Stimulated activated CD8-positive, alpha-beta memory T cell treated with anti-CD3 and anti-CD28 coated beads, Interleukin-12 subunit alpha, Interleukin-12 subunit beta, amount 100 ng/mL, for 4 hours (primary cell): Measurements from ENCODE around the gene FNTB.
"Not testable (repeated sequence)": the region's sequence is repeated elsewhere in the genome, so short reads cannot be mapped to it uniquely, and the experiment has no call there.

Experiments
- DNase-seq: peaks from one replicate; pipeline ENCODE4 v3.0.0-alpha.2; 2020; ENCODE audit warnings: low read depth

The FNTB gene

GRCh38 chr14:65087835-65088234 is 101.1 kb downstream of the FNTB start:
- not testable (repeated sequence) for DNase-seq

- no peak for DNase-seq
Observed at GRCh38 chr14:65092349-65092748, 105.7 kb downstream of the FNTB start.

GRCh38 chr14:65095633-65096205 is 109.0 kb downstream of the FNTB start:
- DNase-seq, result no peak

DNA sequence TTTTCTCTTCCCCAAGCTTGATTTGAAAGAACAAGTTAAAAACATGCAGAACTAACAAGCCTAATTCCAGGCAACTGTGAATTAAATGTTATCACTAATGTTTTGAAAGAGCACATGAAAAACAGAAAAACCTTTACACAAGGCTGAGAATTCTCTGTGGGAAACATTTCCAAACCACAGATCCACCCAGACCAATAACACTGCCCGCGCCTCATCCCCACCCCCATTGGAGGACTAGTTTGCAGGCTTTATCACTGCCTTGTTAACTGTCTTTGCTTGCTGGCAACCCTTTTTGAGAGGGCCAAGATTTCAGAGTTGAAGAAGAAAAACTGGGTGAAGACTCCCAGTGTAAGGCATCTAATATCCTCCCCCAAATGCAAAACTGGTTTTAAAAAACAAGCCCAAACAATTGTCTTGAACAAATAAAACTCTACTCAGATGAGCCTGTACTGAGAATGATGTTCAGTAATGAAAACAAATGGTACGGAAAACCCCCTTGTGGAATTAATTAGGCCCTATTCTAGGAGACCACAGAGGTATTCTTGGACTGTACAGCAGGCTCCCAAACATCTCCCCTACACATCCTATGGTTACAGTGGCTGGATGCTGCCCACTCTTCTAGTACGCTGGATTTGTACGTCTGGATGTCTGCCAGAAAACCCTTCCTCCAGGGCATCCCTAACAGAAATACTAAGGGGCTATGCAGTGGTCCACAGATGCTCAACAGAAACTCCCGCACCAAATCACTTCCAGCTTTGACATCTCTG is 109.8 kb downstream of the FNTB start:
- DNase-seq, result no peak

DNA sequence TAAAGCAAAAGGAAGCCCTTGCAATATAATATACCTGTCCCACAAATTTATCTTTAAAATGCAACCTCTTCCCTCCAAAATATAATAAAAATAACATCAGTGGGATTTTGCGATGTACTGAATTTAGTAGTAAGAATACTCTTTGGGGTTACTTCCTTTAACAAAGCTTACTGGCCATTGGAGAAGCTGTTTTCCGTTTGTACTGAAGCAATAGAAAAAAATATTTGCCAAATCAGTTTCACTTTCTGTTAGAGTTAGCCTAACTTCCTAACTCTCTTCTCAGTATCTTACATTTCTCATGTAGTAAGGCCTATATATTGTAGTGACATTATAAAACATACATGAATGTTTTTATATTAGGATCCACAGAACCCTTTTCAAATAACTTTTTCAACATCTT is 111.9 kb downstream of the FNTB start:
- DNase-seq, result no peak

DNA sequence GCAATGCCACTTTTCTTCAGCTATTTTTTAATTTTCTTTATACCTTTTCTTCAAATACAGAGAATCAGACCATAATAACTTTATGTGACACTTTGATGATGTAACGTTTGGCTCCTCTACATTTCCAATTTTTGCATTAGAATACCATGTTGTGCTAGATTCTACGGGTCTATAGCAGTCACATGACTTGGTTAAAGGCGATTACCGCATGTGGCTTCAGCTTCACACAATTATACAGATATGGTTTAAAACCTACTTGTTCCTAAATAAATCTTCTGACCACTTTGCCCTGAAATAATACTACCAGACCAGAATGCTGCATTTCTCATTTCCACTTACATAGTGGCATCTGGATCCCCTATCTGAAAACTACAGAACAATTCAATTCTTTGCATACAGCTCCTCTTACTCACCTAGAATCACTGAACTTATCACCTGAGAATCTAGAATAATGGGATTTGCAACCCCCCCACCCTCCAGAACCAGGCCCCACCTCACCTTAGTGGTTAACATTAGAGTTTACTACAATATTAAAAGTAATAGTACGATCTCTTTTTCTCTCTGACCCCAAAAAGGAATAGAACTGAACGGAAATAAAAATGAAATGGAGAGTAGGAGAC is 114.3 kb downstream of the FNTB start:
- DNase-seq, result no peak

- peak; percentile 14 for DNase-seq
Observed at GRCh38 chr14:65101631-65102440, 115.1 kb downstream of the FNTB start.

- DNase-seq, result peak; percentile 97
Observed at GRCh38 chr14:65102441-65103149, 115.9 kb downstream of the FNTB start, which contains the start of gene MAX. MAX (minus strand) TSS chr14:65102517; CDS start chr14:65102339, 178 bp downstream.

DNA sequence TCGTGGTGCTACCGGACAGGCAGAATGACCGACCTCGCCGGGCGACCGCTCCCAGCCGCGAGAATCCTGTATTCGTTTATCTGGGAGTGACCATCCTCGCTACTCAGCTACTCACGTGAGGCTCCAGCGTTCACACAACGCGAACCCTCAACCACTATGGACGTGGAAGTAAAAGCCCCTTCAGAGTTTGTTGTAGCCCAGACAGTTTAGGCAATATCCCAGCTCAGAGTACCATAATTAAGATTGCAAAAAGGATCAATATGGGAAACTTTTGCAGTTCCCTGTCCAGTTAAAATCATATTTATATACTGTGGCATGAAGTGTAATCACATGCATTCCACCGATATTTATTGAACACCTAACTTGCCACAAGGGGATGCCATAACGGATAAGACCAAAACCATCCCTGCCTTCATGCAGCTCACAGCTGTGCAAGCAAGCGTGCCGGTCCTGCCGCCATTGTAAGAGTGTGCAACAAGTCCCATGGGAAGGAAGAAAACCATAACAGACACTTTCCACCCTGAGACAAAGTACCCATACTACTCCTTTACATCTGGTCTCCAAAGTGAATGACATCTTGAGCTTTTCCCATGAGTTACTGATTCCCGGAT is 116.6 kb downstream of the FNTB start:
- no peak for DNase-seq

- no peak for DNase-seq
Observed at GRCh38 chr14:65104791-65105190, 118.1 kb downstream of the FNTB start.

DNA sequence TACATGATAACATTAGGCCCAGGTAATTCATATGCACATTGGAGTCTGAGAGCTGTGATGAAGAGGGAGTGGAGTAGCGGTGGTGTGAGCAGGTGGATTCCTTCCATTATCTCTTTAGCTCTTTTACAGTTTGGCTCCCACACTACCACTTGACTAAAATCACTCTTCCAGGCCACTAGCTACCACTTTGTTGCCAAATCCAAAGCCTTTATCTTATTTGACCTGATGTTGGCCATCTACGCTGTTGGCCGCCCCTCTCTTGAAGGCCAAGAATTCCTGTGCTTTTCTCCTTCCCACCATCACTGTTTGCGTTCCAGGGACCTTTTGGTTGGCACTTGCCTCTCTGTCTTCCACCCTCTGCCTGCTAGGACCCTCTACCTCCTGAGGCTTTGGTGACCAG is 119.6 kb downstream of the FNTB start:
- no peak for DNase-seq

DNA sequence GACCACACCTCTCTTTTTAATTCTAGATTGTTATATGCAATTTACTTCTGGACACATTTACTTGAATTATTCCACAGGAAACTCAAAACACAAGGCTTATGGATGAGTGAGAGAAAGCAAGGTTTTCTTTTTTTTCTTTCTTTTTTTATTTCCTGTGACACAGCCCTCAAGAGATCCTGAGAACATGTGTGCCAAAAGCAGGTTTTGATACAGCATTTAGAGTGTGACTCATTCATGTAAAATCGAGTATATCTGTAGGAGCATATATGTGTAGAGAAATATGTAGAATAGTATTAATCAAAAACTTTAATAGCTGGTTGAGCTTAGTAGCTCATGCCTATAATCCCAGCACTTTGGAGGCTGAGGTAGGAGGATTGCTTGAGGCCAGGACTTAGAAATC is 120.0 kb downstream of the FNTB start:
- DNase-seq, result no peak

- no peak for DNase-seq
Observed at GRCh38 chr14:65107200-65107599, 120.5 kb downstream of the FNTB start.

DNA sequence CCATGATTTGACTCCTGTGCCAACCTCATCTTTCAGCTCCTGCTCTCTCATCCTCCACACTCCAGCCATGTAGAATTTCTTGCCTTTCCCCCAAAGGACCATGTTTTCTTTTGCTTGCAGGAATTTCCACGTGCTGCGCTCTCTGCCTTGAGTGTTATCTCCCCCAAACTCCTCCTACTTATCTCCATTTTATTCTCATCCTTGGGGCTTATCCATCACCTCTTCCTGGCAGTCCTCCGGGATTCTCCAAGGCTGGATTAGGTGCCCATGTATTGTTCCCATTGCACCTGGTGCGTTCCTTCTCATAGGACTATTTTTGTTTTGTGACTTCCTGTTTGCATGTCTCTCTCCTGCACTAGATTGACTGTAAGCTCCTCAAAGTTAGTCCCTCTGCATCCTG is 122.7 kb downstream of the FNTB start:
- DNase-seq, result no peak

DNA sequence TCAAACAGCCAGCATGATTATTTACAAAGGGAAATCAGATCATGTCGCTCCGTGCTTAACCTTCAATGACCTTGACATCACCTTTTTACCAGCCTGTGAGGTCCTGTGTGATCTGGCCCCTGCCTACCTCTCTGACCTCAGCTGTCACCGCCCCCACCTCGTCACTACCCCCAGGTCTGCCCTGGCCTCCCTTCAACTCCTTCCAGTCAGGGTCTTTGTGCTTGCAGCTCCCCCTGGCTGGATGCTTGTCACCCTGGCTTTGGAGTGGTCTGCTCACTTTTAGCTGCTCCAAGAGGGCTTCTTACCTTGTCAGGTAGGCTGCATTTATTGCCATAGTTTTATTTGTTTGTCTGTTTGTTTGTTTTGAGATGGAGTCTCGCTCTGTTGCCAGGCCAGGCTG is 123.8 kb downstream of the FNTB start:
- no peak for DNase-seq
